IPS-18c (cell line): ENCODE data around the gene GPR176.

Experiments used
- H3K4me3 ChIP-seq: 2 replicates; pipeline ENCODE4 v1.7.0; 2013; ENCODE audit warnings: low read depth, mild to moderate bottlenecking, low read length, moderate library complexity; ENCODE audit not compliant: insufficient read depth
- H3K9me3 ChIP-seq: one replicate; pipeline ENCODE4 v1.6.1; 2013; ENCODE audit warnings: mild to moderate bottlenecking, low read length, moderate library complexity; ENCODE audit not compliant: control insufficient read depth, insufficient read depth

Gene GPR176

GRCh38 chr15:39808909-39809308 lies 111.2 kb downstream of the GPR176 start:
- H3K4me3 ChIP-seq: no peak overlapping the region
- H3K9me3 ChIP-seq: no peaks in the 10 kb centered on the region

- H3K9me3 ChIP-seq: no peaks in the 10 kb centered on the region
- H3K4me3 ChIP-seq: no peak overlapping the region
These were observed 112.3 kb downstream of the GPR176 start for GRCh38 chr15:39807791-39808190.

GRCh38 chr15:39804026-39804425 lies 116.0 kb downstream of the GPR176 start:
- H3K4me3 ChIP-seq: no peak overlapping the region
- H3K9me3 ChIP-seq: peaks cover 2% of the 10 kb centered on the region

- Histone ChIP-seq H3K4me3 (no peak overlapping the region), H3K9me3 (peaks cover 2% of the 10 kb centered on the region)
These were observed 117.0 kb downstream of the GPR176 start for GRCh38 chr15:39803016-39803415.

GRCh38 chr15:39801641-39802309 lies 118.3 kb downstream of the GPR176 start:
- Histone ChIP-seq H3K9me3 (peaks cover 2% of the 10 kb centered on the region), H3K4me3 (no peak overlapping the region)

- peaks cover 2% of the 10 kb centered on the region for H3K9me3 ChIP-seq
- no peak overlapping the region for H3K4me3 ChIP-seq
These were observed 120.5 kb downstream of the GPR176 start for GRCh38 chr15:39799552-39800011.

GRCh38 chr15:39798382-39798781 lies 121.7 kb downstream of the GPR176 start:
- no peak overlapping the region for H3K4me3 ChIP-seq
- H3K9me3 ChIP-seq: peaks cover 2% of the 10 kb centered on the region

GRCh38 chr15:39797407-39797806 lies 122.7 kb downstream of the GPR176 start:
- H3K4me3 ChIP-seq: no peak overlapping the region
- peaks cover 2% of the 10 kb centered on the region for H3K9me3 ChIP-seq

GRCh38 chr15:39796601-39797000 lies 123.5 kb downstream of the GPR176 start:
- Histone ChIP-seq H3K4me3 (no peak overlapping the region), H3K9me3 (peaks cover 2% of the 10 kb centered on the region)

- Histone ChIP-seq H3K9me3 (peaks cover 2% of the 10 kb centered on the region), H3K4me3 (no peak overlapping the region)
These were observed 124.6 kb downstream of the GPR176 start for GRCh38 chr15:39795486-39795885.

- H3K4me3 ChIP-seq: no peak overlapping the region
- H3K9me3 ChIP-seq: no peaks in the 10 kb centered on the region
These were observed 125.1 kb downstream of the GPR176 start for GRCh38 chr15:39794954-39795353.

- Histone ChIP-seq H3K9me3 (no peaks in the 10 kb centered on the region), H3K4me3 (no peak overlapping the region)
These were observed 126.1 kb downstream of the GPR176 start for GRCh38 chr15:39793923-39794322.

- Histone ChIP-seq H3K4me3 (no peak overlapping the region), H3K9me3 (no peaks in the 10 kb centered on the region)
These were observed 127.2 kb downstream of the GPR176 start for GRCh38 chr15:39792844-39793335.

GRCh38 chr15:39792025-39792843 lies 127.8 kb downstream of the GPR176 start:
- H3K4me3 ChIP-seq: no peak overlapping the region
- no peaks in the 10 kb centered on the region for H3K9me3 ChIP-seq

- Histone ChIP-seq H3K9me3 (no peaks in the 10 kb centered on the region), H3K4me3 (no peak overlapping the region)
These were observed 130.3 kb downstream of the GPR176 start for GRCh38 chr15:39789736-39790135.

GRCh38 chr15:39788800-39789565 lies 131.1 kb downstream of the GPR176 start:
- Histone ChIP-seq H3K4me3 (no peak overlapping the region), H3K9me3 (no peaks in the 10 kb centered on the region)

- no peak overlapping the region for H3K4me3 ChIP-seq
These were observed 132.0 kb downstream of the GPR176 start for GRCh38 chr15:39788108-39788507.

More at GRCh38 chr15:39788108-39788507, 132.0 kb downstream of the GPR176 start:
- H3K9me3 ChIP-seq: no peaks in the 10 kb centered on the region
